Mesodermal cell (in vitro differentiated cells): Measurements from ENCODE around the gene STXBP6.

Experiments
- H3K27ac ChIP-seq: 2 replicates; pipeline ENCODE4 v1.7.0; 2013; ENCODE audit warnings: mild to moderate bottlenecking, low read depth, low read length, moderate library complexity; ENCODE audit not compliant: severe bottlenecking
- H3K36me3 ChIP-seq: 2 replicates; pipeline ENCODE4 v1.7.1; 2013; ENCODE audit warnings: mild to moderate bottlenecking, low read length, moderate library complexity; ENCODE audit not compliant: control insufficient read depth, insufficient read depth
- H3K4me1 ChIP-seq: one replicate; pipeline ENCODE4 v1.7.1; 2013; ENCODE audit warnings: mild to moderate bottlenecking, low read length; ENCODE audit not compliant: insufficient read depth, control insufficient read depth, poor library complexity, severe bottlenecking
- H3K4me3 ChIP-seq: 2 replicates; pipeline ENCODE4 v1.7.0; 2013; ENCODE audit warnings: low read length, control low read depth, mild to moderate bottlenecking; ENCODE audit not compliant: insufficient read depth, poor library complexity, severe bottlenecking; ENCODE audit errors: extremely low read depth
- H3K9me3 ChIP-seq: 2 replicates; pipeline ENCODE4 v1.7.1; 2013; ENCODE audit warnings: mild to moderate bottlenecking, low read length, moderate library complexity; ENCODE audit not compliant: control insufficient read depth
- WGBS, 2 experiments: methylation state at CpG; one replicate each; pipeline ENCODE4 v1.1.5; 2013; ENCODE audit warnings: missing lambda C conversion rate in 2 of 2; ENCODE audit not compliant: insufficient coverage in 2 of 2; 5-methylcytosine and 5-hydroxymethylcytosine counted together

The STXBP6 gene

GRCh38 chr14:24954700-24955037 lies 95.3 kb downstream of the STXBP6 start:
- no peak overlapping the region for H3K4me3 ChIP-seq
- H3K36me3 ChIP-seq: no peaks in the 10 kb centered on the region
- WGBS, 2 experiments: 100% methylated on average over 1 of the region's 2 CpGs
- peaks cover 16% of the 10 kb centered on the region for H3K4me1 ChIP-seq
- no peak overlapping the region for H3K27ac ChIP-seq
- H3K9me3 ChIP-seq: no peaks in the 10 kb centered on the region

- Histone ChIP-seq H3K36me3 (no peaks in the 10 kb centered on the region), H3K4me3 (no peak overlapping the region), H3K4me1 (peaks cover 11% of the 10 kb centered on the region), H3K9me3 (no peaks in the 10 kb centered on the region), H3K27ac (no peak overlapping the region)
- 78 to 94% methylated on average over 3 of the region's 4 CpGs for WGBS, 2 experiments
Observed at GRCh38 chr14:24954037-24954699, 95.8 kb downstream of the STXBP6 start.

GRCh38 chr14:24952851-24953666 lies 96.9 kb downstream of the STXBP6 start:
- 81 to 93% methylated on average over 7 to 8 of the region's 8 CpGs for WGBS, 2 experiments
- H3K36me3 ChIP-seq: no peaks in the 10 kb centered on the region

GRCh38 chr14:24948261-24948847 lies 101.6 kb downstream of the STXBP6 start:
- Histone ChIP-seq H3K9me3 (no peaks in the 10 kb centered on the region), H3K4me1 (no peaks in the 10 kb centered on the region), H3K36me3 (no peaks in the 10 kb centered on the region), H3K4me3 (no peak overlapping the region), H3K27ac (no peak overlapping the region)
- no CpG with 5 or more reads among the region's 1 CpG for WGBS, 2 experiments

More at GRCh38 chr14:24952851-24953666, 96.9 kb downstream of the STXBP6 start:
- peaks cover 8% of the 10 kb centered on the region for H3K4me1 ChIP-seq
- H3K27ac ChIP-seq: no peak overlapping the region
- no peaks in the 10 kb centered on the region for H3K9me3 ChIP-seq
- no peak overlapping the region for H3K4me3 ChIP-seq

- no peaks in the 10 kb centered on the region for H3K9me3 ChIP-seq
- no peak overlapping the region for H3K4me3 ChIP-seq
- H3K36me3 ChIP-seq: no peaks in the 10 kb centered on the region
- no peaks in the 10 kb centered on the region for H3K4me1 ChIP-seq
- WGBS, 2 experiments: 81 to 97% methylated on average over 3 to 4 of the region's 6 CpGs
- H3K27ac ChIP-seq: no peak overlapping the region
Observed at GRCh38 chr14:24947131-24947530, 102.8 kb downstream of the STXBP6 start.

- no peaks in the 10 kb centered on the region for H3K9me3 ChIP-seq
- H3K4me1 ChIP-seq: no peaks in the 10 kb centered on the region
- H3K4me3 ChIP-seq: no peak overlapping the region
- 0 to 40% methylated on average over 1 to 2 of the region's 2 CpGs for WGBS, 2 experiments
- no peaks in the 10 kb centered on the region for H3K36me3 ChIP-seq
- H3K27ac ChIP-seq: no peak overlapping the region
Observed at GRCh38 chr14:24944800-24945199, 105.1 kb downstream of the STXBP6 start.

- H3K36me3 ChIP-seq: no peaks in the 10 kb centered on the region
- WGBS, 2 experiments: 19 to 48% methylated on average over 2 to 3 of the region's 3 CpGs
- H3K4me1 ChIP-seq: no peaks in the 10 kb centered on the region
- no peak overlapping the region for H3K27ac ChIP-seq
- H3K9me3 ChIP-seq: no peaks in the 10 kb centered on the region
- no peak overlapping the region for H3K4me3 ChIP-seq
Observed at GRCh38 chr14:24943024-24943423, 106.9 kb downstream of the STXBP6 start.

- no peaks in the 10 kb centered on the region for H3K36me3 ChIP-seq
- no peaks in the 10 kb centered on the region for H3K4me1 ChIP-seq
- WGBS, 2 experiments: 86 to 89% methylated on average over 1 of the region's 1 CpG
- H3K4me3 ChIP-seq: no peak overlapping the region
- H3K27ac ChIP-seq: no peak overlapping the region
- H3K9me3 ChIP-seq: no peaks in the 10 kb centered on the region
Observed at GRCh38 chr14:24941719-24942118, 108.2 kb downstream of the STXBP6 start.

GRCh38 chr14:24940213-24940783 lies 109.6 kb downstream of the STXBP6 start:
- Histone ChIP-seq H3K4me3 (no peak overlapping the region), H3K9me3 (no peaks in the 10 kb centered on the region), H3K4me1 (no peaks in the 10 kb centered on the region), H3K36me3 (no peaks in the 10 kb centered on the region), H3K27ac (no peak overlapping the region)
- 84 to 92% methylated on average over 2 of the region's 5 CpGs for WGBS, 2 experiments

- no CpG with 5 or more reads among the region's 1 CpG for WGBS, 2 experiments
- H3K9me3 ChIP-seq: no peaks in the 10 kb centered on the region
- peaks cover 3% of the 10 kb centered on the region for H3K4me1 ChIP-seq
- H3K4me3 ChIP-seq: no peak overlapping the region
- H3K27ac ChIP-seq: no peak overlapping the region
- no peaks in the 10 kb centered on the region for H3K36me3 ChIP-seq
Observed at GRCh38 chr14:24938593-24938992, 111.4 kb downstream of the STXBP6 start.
